HG02642 (cell line): ENCODE data around the gene FAT2.

Source experiments
- ATAC-seq: cut with Tn5 transposase; IDR thresholded peaks from one replicate; pipeline ENCODE4 v1.9.1; 2021; ENCODE audit warnings: mild to moderate bottlenecking; ENCODE audit not compliant: unreplicated experiment, poor library complexity

The FAT2 gene

GRCh38 chr5:151591144-151591819 lies at the start of gene FAT2:
TSS of gene FAT2 (minus strand) at chr5:151591331. CDS start at chr5:151568931, 22,400 bp downstream.
- no peak for ATAC-seq

GRCh38 chr5:151638619-151639018 lies 47.5 kb upstream of the FAT2 start:
- no peak for ATAC-seq

- no peak for ATAC-seq
Observed at GRCh38 chr5:151637676-151638075, 46.5 kb upstream of the FAT2 start.

GRCh38 chr5:151633892-151634291 lies 42.8 kb upstream of the FAT2 start:
- ATAC-seq = no peak

- ATAC-seq = no peak
Observed at GRCh38 chr5:151632941-151633340, 41.8 kb upstream of the FAT2 start.

- ATAC-seq = no peak
Observed at GRCh38 chr5:151632524-151632923, 41.4 kb upstream of the FAT2 start.

- no peak for ATAC-seq
Observed at GRCh38 chr5:151631941-151632340, 40.8 kb upstream of the FAT2 start.

GRCh38 chr5:151630088-151630487 lies 39.0 kb upstream of the FAT2 start:
- ATAC-seq = no peak

GRCh38 chr5:151628112-151628823 lies 37.1 kb upstream of the FAT2 start:
- ATAC-seq = no peak

GRCh38 chr5:151627650-151628049 lies 36.5 kb upstream of the FAT2 start:
- no peak for ATAC-seq

GRCh38 chr5:151625285-151625684 lies 34.2 kb upstream of the FAT2 start:
- ATAC-seq = no peak

GRCh38 chr5:151624476-151624875 lies 33.3 kb upstream of the FAT2 start:
- no peak for ATAC-seq

GRCh38 chr5:151622367-151623088 lies 31.4 kb upstream of the FAT2 start:
- ATAC-seq = no peak

GRCh38 chr5:151620461-151620840 lies 29.3 kb upstream of the FAT2 start:
- no peak for ATAC-seq

- ATAC-seq = no peak
Observed at GRCh38 chr5:151619812-151620460, 28.8 kb upstream of the FAT2 start.

GRCh38 chr5:151618907-151619306 lies 27.8 kb upstream of the FAT2 start:
- no peak for ATAC-seq

GRCh38 chr5:151617841-151618710 lies 26.9 kb upstream of the FAT2 start:
- ATAC-seq = no peak

GRCh38 chr5:151617383-151617840 lies 26.3 kb upstream of the FAT2 start:
- no peak for ATAC-seq

GRCh38 chr5:151615431-151615830 lies 24.3 kb upstream of the FAT2 start:
- ATAC-seq = no peak

- ATAC-seq = no peak
Observed at GRCh38 chr5:151614565-151614964, 23.4 kb upstream of the FAT2 start.
